IPS-NIHi11 (cell line): ENCODE measurements around the gene SERPINE2.
"Not testable (repeated sequence)": the region's sequence is repeated elsewhere in the genome, so short reads cannot be mapped to it uniquely, and the experiment has no call there.

Experiments used
- DNase-seq: peaks from one replicate; pipeline ENCODE4 v3.0.0; 2012; ENCODE audit warnings: mixed read lengths, low spot score

The SERPINE2 gene

DNA sequence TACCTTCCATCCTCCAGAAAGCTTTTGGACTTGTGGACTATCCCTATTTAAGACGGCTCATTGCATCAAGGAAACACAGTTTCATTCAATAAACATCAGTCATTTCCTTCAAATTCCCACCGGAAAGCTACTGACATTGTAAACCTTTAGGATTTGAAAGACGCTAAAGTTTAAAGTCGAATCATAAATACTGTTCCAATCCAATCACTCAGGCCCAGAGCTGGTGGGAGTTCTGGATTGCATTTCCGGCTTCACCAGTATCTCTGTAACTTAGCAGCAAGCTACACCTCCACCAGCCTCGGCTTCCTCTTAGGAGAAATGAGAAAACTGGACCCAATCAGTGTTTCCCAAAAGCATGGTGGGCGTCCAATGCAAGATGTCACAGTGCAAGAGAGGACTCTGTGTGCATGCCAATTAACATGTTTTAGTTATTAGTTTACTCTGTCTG, 95.5 kb downstream of the SERPINE2 start:
- no peak for DNase-seq

DNA sequence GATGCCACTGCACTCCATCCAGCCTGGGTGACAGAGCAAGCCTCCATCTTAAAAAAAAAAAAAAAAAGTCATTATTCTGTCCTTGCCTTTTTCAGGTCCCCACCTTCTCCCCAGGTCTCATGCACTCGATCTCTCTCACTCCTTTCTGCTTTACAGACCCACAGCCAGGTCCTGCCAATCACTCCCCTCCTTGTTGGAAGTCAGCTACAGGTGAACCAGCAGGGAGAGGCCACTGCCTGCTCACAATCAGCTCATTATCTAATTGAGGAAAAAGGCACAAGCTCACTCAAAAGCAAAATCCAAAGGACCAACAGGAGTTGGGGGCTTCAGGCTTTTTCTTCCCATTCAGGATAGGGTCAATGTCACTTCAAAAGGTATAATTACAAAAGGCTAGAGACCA, 96.0 kb downstream of the SERPINE2 start:
- DNase-seq, result no peak

DNA sequence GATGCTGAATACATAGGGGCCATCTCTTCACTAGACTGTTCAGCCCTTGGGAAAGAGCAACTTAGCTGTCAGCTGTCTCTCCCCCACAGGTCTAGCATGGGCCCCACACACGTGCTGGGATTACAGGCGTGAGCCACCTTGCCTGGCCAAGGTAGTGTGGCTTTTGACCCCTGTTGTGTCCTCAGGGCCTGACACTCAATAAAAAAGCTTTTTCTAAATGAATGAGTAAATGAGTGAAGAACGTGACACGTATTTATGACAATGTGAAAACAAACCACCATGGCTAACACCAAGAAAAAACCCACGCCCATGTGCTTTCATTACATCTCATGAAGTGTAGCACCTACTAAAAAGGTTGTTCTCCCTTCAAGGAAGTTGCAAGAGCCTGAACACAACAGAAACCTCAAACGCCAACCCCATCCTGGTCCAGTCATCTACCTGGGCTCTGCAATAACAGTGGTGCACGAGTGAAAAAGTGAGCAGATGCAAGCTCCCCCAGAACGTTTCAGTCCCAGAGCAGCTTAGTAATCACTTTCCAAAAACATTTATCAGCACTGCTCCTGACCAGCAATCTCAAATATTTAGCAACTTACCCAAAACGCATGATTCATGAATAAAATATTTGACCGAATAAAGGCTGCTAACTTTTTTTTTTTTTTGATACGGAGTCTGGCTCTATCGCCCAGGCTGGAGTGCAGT, 97.4 kb downstream of the SERPINE2 start:
- no peak for DNase-seq

DNA sequence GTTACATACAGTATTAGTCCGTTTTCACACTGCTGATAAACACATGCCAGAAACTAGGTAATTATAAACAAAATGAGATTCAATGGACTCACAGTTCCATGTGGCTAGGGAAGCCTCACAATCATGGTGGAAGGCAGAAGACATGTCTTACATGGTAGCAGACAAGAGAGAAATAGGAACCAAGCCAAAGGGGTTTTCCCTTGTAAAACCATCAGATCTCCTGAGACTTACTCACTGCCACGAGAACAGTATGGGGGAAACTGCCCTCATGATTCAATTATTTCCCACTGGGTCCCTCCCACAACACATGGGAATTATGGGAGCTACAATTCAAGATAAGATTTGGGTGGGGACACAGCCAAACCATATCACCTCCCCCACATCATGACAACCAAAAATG, 99.6 kb downstream of the SERPINE2 start:
- DNase-seq, result not testable (repeated sequence)

GRCh38 chr2:223937535-223937934, 101.6 kb downstream of the SERPINE2 start:
- DNase-seq, result no peak

GRCh38 chr2:223936862-223937326, 102.2 kb downstream of the SERPINE2 start:
- no peak for DNase-seq

DNA sequence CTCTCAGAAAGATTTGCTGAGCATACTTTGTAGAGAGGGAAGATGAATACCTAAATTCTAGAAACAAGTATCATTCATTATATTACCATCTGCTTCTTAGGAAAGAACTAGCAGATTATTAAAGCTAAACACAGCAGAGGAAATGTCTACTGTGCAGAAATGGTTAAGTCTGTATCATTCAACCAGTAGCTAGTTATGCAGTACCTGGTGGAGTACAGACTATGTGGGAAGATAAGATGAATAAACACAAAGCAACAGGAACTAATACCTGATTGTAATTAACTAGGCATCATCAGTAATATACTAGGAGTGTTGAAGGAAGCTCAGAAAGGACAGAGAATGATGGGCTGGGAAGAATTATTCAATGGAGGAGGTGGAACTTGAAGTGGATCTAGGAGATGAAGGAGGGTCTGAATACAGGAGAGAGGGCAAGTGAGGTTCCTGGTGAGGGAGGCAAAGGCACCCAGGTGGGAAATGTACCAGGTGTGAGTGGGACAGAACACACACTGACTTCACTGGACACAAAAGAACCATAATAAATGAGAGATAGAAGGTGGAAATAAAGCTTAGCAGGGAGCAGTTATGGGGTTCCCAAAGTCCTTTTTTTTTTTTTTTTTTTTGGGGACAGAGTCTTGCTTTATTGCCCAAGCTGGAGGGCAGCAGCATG, 103.5 kb downstream of the SERPINE2 start:
- no peak for DNase-seq

GRCh38 chr2:223934870-223935269, 104.2 kb downstream of the SERPINE2 start:
- DNase-seq, result no peak

GRCh38 chr2:223932816-223933800, 106.0 kb downstream of the SERPINE2 start:
- no peak for DNase-seq

DNA sequence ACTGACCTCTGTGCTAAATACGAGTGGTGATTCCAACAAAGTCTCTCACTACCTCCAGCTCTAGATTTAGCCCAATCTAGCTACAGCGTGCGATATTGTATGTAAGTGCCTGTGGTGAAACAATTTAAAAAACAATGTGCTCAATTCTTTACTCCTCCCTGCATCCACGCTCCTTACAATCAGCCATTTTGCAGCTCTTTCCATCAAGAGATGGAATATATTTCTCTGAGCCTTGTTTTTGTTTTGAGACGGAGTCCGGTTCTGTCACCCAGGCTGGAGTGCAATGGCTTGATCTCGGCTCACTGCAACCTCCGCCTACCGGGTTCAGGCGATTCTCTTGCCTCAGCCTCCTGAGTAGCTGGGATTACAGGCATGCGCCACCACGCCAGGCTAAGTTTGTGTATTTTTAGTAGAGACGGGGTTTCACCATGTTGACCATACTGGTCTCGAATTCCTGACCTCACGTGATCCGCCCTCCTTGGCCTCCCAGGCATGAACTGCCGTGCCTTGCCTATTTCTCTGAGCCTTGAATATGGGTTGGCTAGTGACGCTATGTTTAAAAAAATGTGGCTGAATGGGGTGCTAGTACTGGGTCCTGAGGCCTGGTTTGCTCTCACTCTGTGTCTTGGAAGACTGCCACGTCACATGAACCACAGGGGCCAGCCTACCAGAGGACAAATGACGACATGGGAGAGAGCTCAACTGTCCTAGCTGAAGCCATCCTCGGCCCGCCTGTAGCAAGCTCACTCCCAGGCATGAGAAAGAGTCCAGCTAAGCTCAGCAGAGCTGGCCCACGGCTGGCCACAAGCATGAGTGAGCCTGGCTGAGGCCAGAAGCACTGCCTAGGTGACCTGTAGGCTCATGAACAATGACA, 108.7 kb downstream of the SERPINE2 start:
- no peak for DNase-seq

DNA sequence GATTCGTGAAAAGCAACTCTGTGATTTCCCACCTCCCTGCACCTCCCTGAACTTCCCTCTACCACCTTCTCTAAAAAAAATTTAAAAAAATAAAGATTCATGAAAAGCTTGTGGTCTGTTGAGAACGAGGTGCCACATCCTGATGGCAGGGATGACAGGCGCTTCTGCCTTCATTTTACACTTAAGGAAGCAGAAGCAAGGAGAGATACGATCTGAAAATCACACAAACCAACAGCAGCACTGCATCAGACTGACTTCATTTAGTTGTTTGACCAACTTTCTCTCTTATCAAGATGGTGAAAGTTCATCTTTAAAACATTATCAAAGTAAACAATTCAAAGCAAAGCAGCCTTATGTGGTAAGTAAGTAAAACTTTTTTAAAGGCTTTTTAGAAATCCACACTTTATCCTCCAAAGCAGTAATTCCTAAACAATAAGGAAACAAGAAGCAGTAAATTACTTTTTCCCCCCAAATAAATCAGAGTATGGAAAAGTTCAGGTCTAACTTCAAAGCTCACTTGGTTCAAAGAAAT, 109.4 kb downstream of the SERPINE2 start:
- DNase-seq, result no peak

GRCh38 chr2:223928113-223929006, 110.7 kb downstream of the SERPINE2 start:
- DNase-seq, result no peak

DNA sequence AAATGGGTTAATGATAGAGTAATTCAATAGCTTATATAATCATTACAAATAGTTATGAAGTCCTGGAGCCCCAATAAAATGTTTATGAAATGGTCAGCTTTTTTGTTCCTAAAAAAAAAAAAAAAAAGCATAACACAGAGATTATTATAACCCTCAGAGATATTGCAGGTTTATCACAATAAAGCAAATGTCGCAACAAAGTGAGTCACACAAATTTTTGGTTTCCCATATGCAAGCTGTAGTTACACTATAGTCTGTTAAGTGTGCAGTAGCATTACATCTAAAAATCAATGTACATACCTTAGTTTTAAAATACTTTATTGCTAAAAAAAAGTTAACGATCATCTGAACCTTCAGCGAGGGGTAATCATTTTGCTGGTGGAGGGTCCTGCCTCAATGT, 114.0 kb downstream of the SERPINE2 start:
- no peak for DNase-seq
